Measurements from ENCODE around the gene SLC66A3.

SLC66A3 gene

GRCh38 chr2:11157296-11157695 is 2.0 kb downstream of the SLC66A3 start:
- no peak for DNase-seq
- Histone ChIP-seq H3K4me1 (ENCODE audit: control extremely low read depth in 1 of 4, control insufficient read depth in 4 of 4, insufficient read depth in 4 of 4, low read length in 3 of 4) (peaks cover 0 to 17% (median 12%) of the 10 kb centered on the region in 4 experiments), H3K27ac (ENCODE audit: insufficient read depth in 1 of 2, low read depth in 1 of 2, low read length in 2 of 2, poor library complexity in 1 of 2, severe bottlenecking in 2 of 2) (no peak overlapping the region), H3K27me3 (replicated peaks in 2 of 5; ENCODE audit: control insufficient read depth in 4 of 5, insufficient read depth in 5 of 5, low read length in 4 of 5) (no peaks in the 10 kb centered on the region), H3K36me3 (ENCODE audit: control insufficient read depth in 4 of 4, insufficient read depth in 4 of 4, low read length in 3 of 4) (peaks cover 0 to 3% (median 0%) of the 10 kb centered on the region in 4 experiments), H3K4me3 (ENCODE audit: control insufficient read depth in 1 of 7, extremely low read depth in 1 of 7, insufficient read depth in 4 of 7, low read depth in 2 of 7, low read length in 6 of 7) (no peak overlapping the region), H3K9me3 (ENCODE audit: control extremely low read depth in 1 of 5, control insufficient read depth in 4 of 5, insufficient read depth in 2 of 5, low read depth in 1 of 5, low read length in 4 of 5) (no peaks in the 10 kb centered on the region)
- CTCF ChIA-PET: no interaction called here
- POLR2A ChIA-PET: no interaction called here
- WGBS (ENCODE audit: insufficient coverage): 97% methylated on average over 6 of the region's 6 CpGs

GRCh38 chr2:11157731-11158130 is 2.5 kb downstream of the SLC66A3 start:
- ChIA-PET POLR2A (no interaction called here), CTCF (no interaction called here)
- H3K27me3 ChIP-seq (replicated peaks in 2 of 5; ENCODE audit: control insufficient read depth in 4 of 5, insufficient read depth in 5 of 5, low read length in 4 of 5): no peaks in the 10 kb centered on the region

GRCh38 chr2:11158916-11159573 is 3.8 kb downstream of the SLC66A3 start:
- peaks cover 0 to 3% (median 0%) of the 10 kb centered on the region in 4 experiments for H3K36me3 ChIP-seq (ENCODE audit: control insufficient read depth in 4 of 4, insufficient read depth in 4 of 4, low read length in 3 of 4)
- H3K27me3 ChIP-seq (replicated peaks in 2 of 5; ENCODE audit: control insufficient read depth in 4 of 5, insufficient read depth in 5 of 5, low read length in 4 of 5): no peaks in the 10 kb centered on the region
- no peak overlapping the region for H3K4me3 ChIP-seq (ENCODE audit: control insufficient read depth in 1 of 7, extremely low read depth in 1 of 7, insufficient read depth in 4 of 7, low read depth in 2 of 7, low read length in 6 of 7)
- POLR2A ChIA-PET: interaction anchor here (1.2 kb wide), 1 partner anchor 30 kb away, joined by 3 read pairs; no protein-coding TSS in a partner anchor
- no peaks in the 10 kb centered on the region for H3K9me3 ChIP-seq (ENCODE audit: control extremely low read depth in 1 of 5, control insufficient read depth in 4 of 5, insufficient read depth in 2 of 5, low read depth in 1 of 5, low read length in 4 of 5)
- DNase-seq: no peak
- CTCF ChIA-PET: no interaction called here
- no peak overlapping the region for H3K27ac ChIP-seq (ENCODE audit: insufficient read depth in 1 of 2, low read depth in 1 of 2, low read length in 2 of 2, poor library complexity in 1 of 2, severe bottlenecking in 2 of 2)
- H3K4me1 ChIP-seq (ENCODE audit: control extremely low read depth in 1 of 4, control insufficient read depth in 4 of 4, insufficient read depth in 4 of 4, low read length in 3 of 4): peaks cover 0 to 17% (median 12%) of the 10 kb centered on the region in 4 experiments
- 96% methylated on average over 13 of the region's 14 CpGs for WGBS (ENCODE audit: insufficient coverage)

More at GRCh38 chr2:11157731-11158130, 2.5 kb downstream of the SLC66A3 start:
- DNase-seq: no peak
- no peak overlapping the region for H3K4me3 ChIP-seq (ENCODE audit: control insufficient read depth in 1 of 7, extremely low read depth in 1 of 7, insufficient read depth in 4 of 7, low read depth in 2 of 7, low read length in 6 of 7)
- H3K9me3 ChIP-seq (ENCODE audit: control extremely low read depth in 1 of 5, control insufficient read depth in 4 of 5, insufficient read depth in 2 of 5, low read depth in 1 of 5, low read length in 4 of 5): no peaks in the 10 kb centered on the region
- H3K27ac ChIP-seq (ENCODE audit: insufficient read depth in 1 of 2, low read depth in 1 of 2, low read length in 2 of 2, poor library complexity in 1 of 2, severe bottlenecking in 2 of 2): no peak overlapping the region
- H3K36me3 ChIP-seq (ENCODE audit: control insufficient read depth in 4 of 4, insufficient read depth in 4 of 4, low read length in 3 of 4): peaks cover 0 to 3% (median 0%) of the 10 kb centered on the region in 4 experiments
- H3K4me1 ChIP-seq (ENCODE audit: control extremely low read depth in 1 of 4, control insufficient read depth in 4 of 4, insufficient read depth in 4 of 4, low read length in 3 of 4): peaks cover 0 to 17% (median 12%) of the 10 kb centered on the region in 4 experiments
- WGBS (ENCODE audit: insufficient coverage): 100% methylated on average over 2 of the region's 4 CpGs

GRCh38 chr2:11159574-11160170 is 4.4 kb downstream of the SLC66A3 start:
- no peak overlapping the region for H3K4me3 ChIP-seq (ENCODE audit: control insufficient read depth in 1 of 7, extremely low read depth in 1 of 7, insufficient read depth in 4 of 7, low read depth in 2 of 7, low read length in 6 of 7)
- H3K4me1 ChIP-seq (ENCODE audit: control extremely low read depth in 1 of 4, control insufficient read depth in 4 of 4, insufficient read depth in 4 of 4, low read length in 3 of 4): peaks cover 0 to 12% (median 6%) of the 10 kb centered on the region in 4 experiments
- DNase-seq: no peak
- 93% methylated on average over 14 of the region's 14 CpGs for WGBS (ENCODE audit: insufficient coverage)
- H3K36me3 ChIP-seq (ENCODE audit: control insufficient read depth in 4 of 4, insufficient read depth in 4 of 4, low read length in 3 of 4): peaks cover 0 to 3% (median 0%) of the 10 kb centered on the region in 4 experiments
- CTCF ChIA-PET: no interaction called here
- POLR2A ChIA-PET: interaction anchor here (1.2 kb wide), 1 partner anchor 30 kb away, joined by 3 read pairs; no protein-coding TSS in a partner anchor
- no peak overlapping the region for H3K27ac ChIP-seq (ENCODE audit: insufficient read depth in 1 of 2, low read depth in 1 of 2, low read length in 2 of 2, poor library complexity in 1 of 2, severe bottlenecking in 2 of 2)
- no peaks in the 10 kb centered on the region for H3K9me3 ChIP-seq (ENCODE audit: control extremely low read depth in 1 of 5, control insufficient read depth in 4 of 5, insufficient read depth in 2 of 5, low read depth in 1 of 5, low read length in 4 of 5)
- no peaks in the 10 kb centered on the region for H3K27me3 ChIP-seq (replicated peaks in 2 of 5; ENCODE audit: control insufficient read depth in 4 of 5, insufficient read depth in 5 of 5, low read length in 4 of 5)

GRCh38 chr2:11160256-11160655 is 5.0 kb downstream of the SLC66A3 start:
- H3K9me3 ChIP-seq (ENCODE audit: control extremely low read depth in 1 of 5, control insufficient read depth in 4 of 5, insufficient read depth in 2 of 5, low read depth in 1 of 5, low read length in 4 of 5): no peaks in the 10 kb centered on the region
- no peaks in the 10 kb centered on the region for H3K27me3 ChIP-seq (replicated peaks in 2 of 5; ENCODE audit: control insufficient read depth in 4 of 5, insufficient read depth in 5 of 5, low read length in 4 of 5)
- no peak overlapping the region for H3K27ac ChIP-seq (ENCODE audit: insufficient read depth in 1 of 2, low read depth in 1 of 2, low read length in 2 of 2, poor library complexity in 1 of 2, severe bottlenecking in 2 of 2)
- H3K36me3 ChIP-seq (ENCODE audit: control insufficient read depth in 4 of 4, insufficient read depth in 4 of 4, low read length in 3 of 4): peaks cover 0 to 3% (median 0%) of the 10 kb centered on the region in 4 experiments
- ChIA-PET CTCF (no interaction called here), POLR2A (no interaction called here)
- no peak overlapping the region for H3K4me3 ChIP-seq (ENCODE audit: control insufficient read depth in 1 of 7, extremely low read depth in 1 of 7, insufficient read depth in 4 of 7, low read depth in 2 of 7, low read length in 6 of 7)
- peaks cover 0 to 11% (median 5%) of the 10 kb centered on the region in 4 experiments for H3K4me1 ChIP-seq (ENCODE audit: control extremely low read depth in 1 of 4, control insufficient read depth in 4 of 4, insufficient read depth in 4 of 4, low read length in 3 of 4)
- DNase-seq: no peak
- 94% methylated on average over 12 of the region's 13 CpGs for WGBS (ENCODE audit: insufficient coverage)

- CTCF ChIA-PET: interaction anchor here (1.1 to 1.7 kb wide), 3 partner anchors 11 to 38 kb away, joined by 3 to 7 read pairs (median 3); a partner anchor contains a TSS
- peaks cover 0 to 3% (median 0%) of the 10 kb centered on the region in 4 experiments for H3K36me3 ChIP-seq (ENCODE audit: control insufficient read depth in 4 of 4, insufficient read depth in 4 of 4, low read length in 3 of 4)
- no peak overlapping the region for H3K27ac ChIP-seq (ENCODE audit: insufficient read depth in 1 of 2, low read depth in 1 of 2, low read length in 2 of 2, poor library complexity in 1 of 2, severe bottlenecking in 2 of 2)
- H3K4me1 ChIP-seq (ENCODE audit: control extremely low read depth in 1 of 4, control insufficient read depth in 4 of 4, insufficient read depth in 4 of 4, low read length in 3 of 4): peaks cover 0 to 6% (median 2%) of the 10 kb centered on the region in 4 experiments
- WGBS (ENCODE audit: insufficient coverage): 97% methylated on average over 13 of the region's 15 CpGs
- H3K27me3 ChIP-seq (replicated peaks in 2 of 5; ENCODE audit: control insufficient read depth in 4 of 5, insufficient read depth in 5 of 5, low read length in 4 of 5): no peaks in the 10 kb centered on the region
- H3K4me3 ChIP-seq (ENCODE audit: control insufficient read depth in 1 of 7, extremely low read depth in 1 of 7, insufficient read depth in 4 of 7, low read depth in 2 of 7, low read length in 6 of 7): no peak overlapping the region
- no peaks in the 10 kb centered on the region for H3K9me3 ChIP-seq (ENCODE audit: control extremely low read depth in 1 of 5, control insufficient read depth in 4 of 5, insufficient read depth in 2 of 5, low read depth in 1 of 5, low read length in 4 of 5)
- no peak for DNase-seq
- POLR2A ChIA-PET: no interaction called here
Measured at GRCh38 chr2:11160731-11161455, 5.6 kb downstream of the SLC66A3 start.
